ENCODE results near the gene DPP7. TPM values are rescaled to one million over a fixed set of nuclear protein-coding genes. Genes with fewer than 3 reads are reported as not detected.

DPP7 gene
- total RNA-seq, 4 donors from 2014 or later: 71.4 to 139 (median 96.5) TPM

DNA sequence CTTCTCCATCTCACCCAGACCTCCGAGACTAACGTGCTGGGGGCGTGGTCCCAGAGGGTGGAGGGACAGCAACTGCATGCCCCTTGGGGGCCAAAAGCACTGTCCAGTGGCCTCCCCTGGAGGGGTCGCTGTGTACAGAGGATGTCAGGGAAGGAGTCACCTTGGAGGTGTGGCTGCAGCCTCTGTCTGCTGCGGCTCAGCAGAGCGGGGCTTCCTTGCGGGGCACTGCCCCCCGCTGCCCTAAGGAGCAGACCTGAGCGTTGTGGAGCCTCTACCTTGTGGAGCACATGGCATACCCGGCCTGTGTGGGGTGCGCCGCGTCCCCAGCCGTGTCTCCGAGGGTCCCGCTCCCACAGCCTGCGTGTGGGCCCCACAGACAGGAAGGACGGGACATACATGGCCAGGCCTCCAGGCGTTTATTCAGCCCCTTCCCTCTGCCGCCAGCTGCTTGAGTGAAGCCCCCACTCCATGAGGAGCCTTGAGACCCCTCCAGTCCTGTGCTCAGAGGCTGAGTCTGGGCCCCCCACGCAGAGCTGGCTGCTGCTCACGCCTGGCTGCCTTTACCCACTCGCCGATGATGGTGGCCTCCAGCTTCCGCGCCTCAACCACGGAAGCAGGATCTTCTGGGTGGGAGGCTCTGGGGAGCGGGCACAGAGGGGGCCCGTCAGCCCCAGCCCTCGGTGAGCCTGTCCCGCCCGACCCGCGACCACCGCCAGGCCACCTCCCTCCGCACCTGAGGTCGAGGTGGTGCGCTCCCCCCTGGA is 4.2 kb downstream of the DPP7 start:
- Histone ChIP-seq H3K27me3 (no peaks in the 10 kb centered on the region), H3K4me3 (no peak overlapping the region), H3K27ac (no peak overlapping the region), H3K4me1 (peaks cover 20% of the 10 kb centered on the region), H3K9me3 (no peaks in the 10 kb centered on the region), H3K36me3 (peaks cover 77% of the 10 kb centered on the region)
- 91% methylated on average over 12 of the region's 38 CpGs for WGBS
- no peak for TF ChIP-seq POLR2AphosphoS5 (IDR thresholded peaks at IDR 0.05)
- TF ChIP-seq, protein P1, sequence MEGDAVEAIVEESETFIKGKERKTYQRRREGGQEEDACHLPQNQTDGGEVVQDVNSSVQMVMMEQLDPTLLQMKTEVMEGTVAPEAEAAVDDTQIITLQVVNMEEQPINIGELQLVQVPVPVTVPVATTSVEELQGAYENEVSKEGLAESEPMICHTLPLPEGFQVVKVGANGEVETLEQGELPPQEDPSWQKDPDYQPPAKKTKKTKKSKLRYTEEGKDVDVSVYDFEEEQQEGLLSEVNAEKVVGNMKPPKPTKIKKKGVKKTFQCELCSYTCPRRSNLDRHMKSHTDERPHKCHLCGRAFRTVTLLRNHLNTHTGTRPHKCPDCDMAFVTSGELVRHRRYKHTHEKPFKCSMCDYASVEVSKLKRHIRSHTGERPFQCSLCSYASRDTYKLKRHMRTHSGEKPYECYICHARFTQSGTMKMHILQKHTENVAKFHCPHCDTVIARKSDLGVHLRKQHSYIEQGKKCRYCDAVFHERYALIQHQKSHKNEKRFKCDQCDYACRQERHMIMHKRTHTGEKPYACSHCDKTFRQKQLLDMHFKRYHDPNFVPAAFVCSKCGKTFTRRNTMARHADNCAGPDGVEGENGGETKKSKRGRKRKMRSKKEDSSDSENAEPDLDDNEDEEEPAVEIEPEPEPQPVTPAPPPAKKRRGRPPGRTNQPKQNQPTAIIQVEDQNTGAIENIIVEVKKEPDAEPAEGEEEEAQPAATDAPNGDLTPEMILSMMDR (IDR thresholded peaks at IDR 0.05): no peak
- no peak for TF ChIP-seq EP300 (IDR thresholded peaks at IDR 0.05)
- no peak for TF ChIP-seq POLR2A (IDR thresholded peaks at IDR 0.05)
- no peak for DNase-seq (ENCODE audit: low spot score in 2 of 2)

GRCh38 chr9:137109250-137110146 is 5.0 kb downstream of the DPP7 start:
- 79% methylated on average over 18 of the region's 34 CpGs for WGBS
- Histone ChIP-seq H3K27ac (no peak overlapping the region), H3K4me1 (peaks cover 12% of the 10 kb centered on the region), H3K36me3 (peaks cover 85% of the 10 kb centered on the region), H3K27me3 (no peaks in the 10 kb centered on the region), H3K9me3 (no peaks in the 10 kb centered on the region), H3K4me3 (no peak overlapping the region)
- DNase-seq (ENCODE audit: low spot score in 2 of 2): no peak
- no peak for TF ChIP-seq POLR2AphosphoS5 (IDR thresholded peaks at IDR 0.05)
- TF ChIP-seq, protein P1 (IDR thresholded peaks at IDR 0.05): no peak
- no peak for TF ChIP-seq EP300 (IDR thresholded peaks at IDR 0.05)
- TF ChIP-seq POLR2A (IDR thresholded peaks at IDR 0.05): no peak

GRCh38 chr9:137108608-137109249 is 5.8 kb downstream of the DPP7 start:
- peaks cover 93% of the 10 kb centered on the region for H3K36me3 ChIP-seq

DNA sequence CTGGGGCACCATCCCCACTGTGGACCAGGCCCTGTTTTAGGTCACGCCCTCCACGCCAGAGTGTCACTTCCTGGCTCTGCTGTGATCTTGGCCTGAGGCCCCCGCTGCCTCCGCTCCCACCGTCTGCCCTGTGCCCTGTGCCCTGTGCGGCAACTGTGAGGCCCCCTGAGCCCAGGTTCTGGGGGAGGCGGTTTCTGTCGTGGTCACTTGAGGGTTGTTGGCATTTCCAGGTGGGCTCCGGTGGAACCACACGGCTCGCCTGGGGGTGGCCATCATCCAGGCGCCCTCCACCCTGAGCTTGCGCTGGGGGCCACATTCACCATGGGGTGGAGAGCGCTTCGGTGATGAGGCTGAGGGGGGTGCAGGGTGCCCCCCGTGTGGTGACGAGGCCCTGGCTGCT is 6.6 kb downstream of the DPP7 start:
- TF ChIP-seq POLR2A (IDR thresholded peaks at IDR 0.05) (no peak), POLR2AphosphoS5 (IDR thresholded peaks at IDR 0.05) (no peak), EP300 (IDR thresholded peaks at IDR 0.05) (no peak)
- TF ChIP-seq, protein P1 (IDR thresholded peaks at IDR 0.05): no peak
- Histone ChIP-seq H3K27ac (no peak overlapping the region), H3K4me1 (no peaks in the 10 kb centered on the region), H3K9me3 (no peaks in the 10 kb centered on the region), H3K4me3 (no peak overlapping the region), H3K36me3 (peaks cover 100% of the 10 kb centered on the region), H3K27me3 (no peaks in the 10 kb centered on the region)
- 95% methylated on average over 10 of the region's 17 CpGs for WGBS
- DNase-seq (ENCODE audit: low spot score in 2 of 2): no peak

More at GRCh38 chr9:137108608-137109249, 5.8 kb downstream of the DPP7 start:
- TF ChIP-seq, protein P1 (IDR thresholded peaks at IDR 0.05): no peak
- no peak for TF ChIP-seq POLR2AphosphoS5 (IDR thresholded peaks at IDR 0.05)
- TF ChIP-seq POLR2A (IDR thresholded peaks at IDR 0.05): no peak
- no peak for TF ChIP-seq EP300 (IDR thresholded peaks at IDR 0.05)
- Histone ChIP-seq H3K9me3 (no peaks in the 10 kb centered on the region), H3K4me3 (no peak overlapping the region), H3K4me1 (peaks cover 6% of the 10 kb centered on the region), H3K27ac (no peak overlapping the region), H3K27me3 (no peaks in the 10 kb centered on the region)
- WGBS: 89% methylated on average over 15 of the region's 29 CpGs
- no peak for DNase-seq (ENCODE audit: low spot score in 2 of 2)

All from suprapubic skin (tissue), 4 donors.